ENCODE data around the gene BASP1. TPM values are rescaled to one million over a fixed set of nuclear protein-coding genes. Genes with fewer than 3 reads are reported as not detected.

The BASP1 gene
- total RNA-seq, 2 experiments from 2014 or later, result 0.66 to 0.85 TPM

DNA sequence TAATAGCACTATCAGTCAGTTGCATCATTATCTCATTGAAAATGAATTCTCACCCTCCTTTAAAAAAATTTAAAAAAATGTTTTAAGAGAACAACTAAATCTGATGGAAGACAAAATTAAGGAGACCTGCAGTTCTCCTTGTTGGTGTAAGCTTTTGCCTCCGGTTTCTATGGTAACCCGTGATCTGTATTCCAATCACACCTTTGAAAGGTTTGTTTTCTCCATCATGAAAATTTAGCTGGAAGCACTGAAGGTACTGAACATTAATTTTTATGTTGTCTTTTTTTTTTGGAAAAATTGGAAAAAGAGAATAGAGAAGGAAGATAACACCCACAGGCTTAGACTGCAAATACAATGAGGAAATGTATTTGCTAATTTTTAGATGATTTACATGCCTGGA, 2.5 kb upstream of the BASP1 start:
- Mint-ChIP-seq H3K27ac (no peak overlapping the region), H3K27me3 (peaks cover 52% of the 10 kb centered on the region), H3K9me3 (peaks cover 2% of the 10 kb centered on the region), H3K4me1 (peaks cover 8% of the 10 kb centered on the region), H3K36me3 (peaks cover 3% of the 10 kb centered on the region), H3K4me3 (no peak overlapping the region)
- no peak for DNase-seq

DNA sequence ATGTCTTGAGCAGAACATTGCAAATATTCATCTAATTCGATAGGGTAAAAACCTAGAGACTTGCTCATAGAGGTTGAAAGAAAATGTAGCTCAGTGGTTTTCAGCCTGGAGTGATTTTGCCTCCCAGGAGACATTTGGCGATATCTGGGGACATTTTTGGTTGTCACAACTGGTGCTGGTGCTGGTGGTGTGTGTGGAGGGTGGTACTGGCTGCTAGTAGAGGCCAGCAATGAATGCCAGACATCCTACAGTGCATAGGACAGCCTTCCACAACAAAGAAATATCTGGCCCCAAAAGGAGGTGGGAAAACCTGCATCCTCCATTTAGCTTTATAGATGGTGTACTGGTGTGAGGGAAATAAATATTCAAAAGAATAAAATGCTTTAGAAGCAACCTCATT, 2.1 kb upstream of the BASP1 start:
- H3K36me3 Mint-ChIP-seq, result peaks cover 3% of the 10 kb centered on the region
- peaks cover 8% of the 10 kb centered on the region for H3K4me1 Mint-ChIP-seq
- DNase-seq, result no peak
- no peak overlapping the region for H3K4me3 Mint-ChIP-seq
- no peak overlapping the region for H3K27ac Mint-ChIP-seq
- peaks cover 56% of the 10 kb centered on the region for H3K27me3 Mint-ChIP-seq
- peaks cover 2% of the 10 kb centered on the region for H3K9me3 Mint-ChIP-seq

DNA sequence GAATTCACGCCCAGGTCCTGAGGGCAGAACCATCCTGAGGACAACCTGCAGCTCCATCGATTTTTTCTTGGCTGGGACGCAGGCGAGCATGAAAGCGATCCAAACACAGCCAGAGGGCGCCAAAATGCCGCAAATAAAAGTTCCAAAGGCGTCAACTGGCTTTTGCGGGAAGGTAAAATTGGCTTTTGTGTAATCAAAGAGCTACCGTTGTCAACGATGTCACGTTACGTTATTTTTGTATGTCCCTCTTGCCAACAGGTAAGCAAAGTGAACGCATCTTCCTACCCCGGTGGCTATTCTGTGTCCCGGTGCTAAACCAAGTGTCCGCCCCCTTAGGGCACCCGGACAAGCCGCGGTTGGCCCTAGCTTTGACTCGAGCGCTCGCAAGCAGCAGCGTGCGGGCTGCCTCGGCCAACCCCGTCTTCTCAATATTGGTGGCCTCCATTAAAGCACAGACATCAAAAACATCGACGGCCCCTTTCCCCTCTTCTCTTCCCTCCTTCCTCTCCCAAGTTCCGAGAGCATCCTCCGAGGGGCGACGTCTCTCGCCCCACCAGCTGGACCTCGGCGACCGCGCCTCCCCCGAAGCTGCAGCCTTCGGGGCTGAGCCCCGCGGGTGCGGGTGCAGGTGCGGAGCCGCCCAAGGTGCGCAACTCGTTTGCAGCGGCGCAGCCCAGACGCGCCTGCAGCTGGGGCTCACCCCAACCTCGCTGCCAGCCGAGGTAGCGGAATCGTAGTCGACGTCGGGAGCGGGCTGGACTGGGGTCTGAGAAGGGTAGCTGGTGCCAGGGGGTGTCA, 1.1 kb upstream of the BASP1 start:
- Mint-ChIP-seq H3K27me3 (peaks cover 60% of the 10 kb centered on the region), H3K4me3 (peak overlapping the region; percentile 65), H3K36me3 (peaks cover 3% of the 10 kb centered on the region), H3K4me1 (peaks cover 8% of the 10 kb centered on the region), H3K27ac (peak overlapping the region; percentile 58), H3K9me3 (peaks cover 2% of the 10 kb centered on the region)
- peak; percentile 51 for DNase-seq

DNA sequence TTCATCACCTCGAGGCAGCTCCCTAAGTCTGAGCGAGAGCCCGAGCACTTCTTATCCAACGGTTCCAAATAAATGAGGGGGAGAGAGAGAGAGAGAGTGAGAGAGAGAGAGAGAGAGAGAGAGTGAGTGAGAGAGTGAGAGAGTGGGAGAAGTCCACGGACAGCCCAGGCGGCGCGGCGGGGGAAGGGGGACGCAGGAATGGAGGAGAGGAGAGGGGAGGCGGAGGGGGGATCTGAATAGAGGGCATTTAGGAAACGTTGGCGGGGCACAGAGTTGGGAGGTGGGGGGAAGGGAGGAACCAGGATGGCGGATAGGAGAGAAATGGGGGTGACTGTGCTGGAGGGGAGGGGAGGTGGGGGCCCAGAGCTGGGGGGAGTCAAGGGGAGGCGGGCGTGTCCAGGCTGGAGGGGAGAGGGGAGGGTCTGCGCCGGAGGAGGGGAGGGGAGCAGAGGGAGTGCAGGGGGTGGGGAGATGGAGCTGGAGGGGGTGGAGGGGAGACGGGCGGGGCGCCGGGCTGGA, 398 bp upstream of the BASP1 start:
- peak overlapping the region; percentile 58 for H3K27ac Mint-ChIP-seq
- DNase-seq, result no peak
- H3K36me3 Mint-ChIP-seq, result peaks cover 3% of the 10 kb centered on the region
- peaks cover 8% of the 10 kb centered on the region for H3K4me1 Mint-ChIP-seq
- peaks cover 2% of the 10 kb centered on the region for H3K9me3 Mint-ChIP-seq
- H3K27me3 Mint-ChIP-seq, result peaks cover 56% of the 10 kb centered on the region
- H3K4me3 Mint-ChIP-seq, result peak overlapping the region; percentile 50

DNA sequence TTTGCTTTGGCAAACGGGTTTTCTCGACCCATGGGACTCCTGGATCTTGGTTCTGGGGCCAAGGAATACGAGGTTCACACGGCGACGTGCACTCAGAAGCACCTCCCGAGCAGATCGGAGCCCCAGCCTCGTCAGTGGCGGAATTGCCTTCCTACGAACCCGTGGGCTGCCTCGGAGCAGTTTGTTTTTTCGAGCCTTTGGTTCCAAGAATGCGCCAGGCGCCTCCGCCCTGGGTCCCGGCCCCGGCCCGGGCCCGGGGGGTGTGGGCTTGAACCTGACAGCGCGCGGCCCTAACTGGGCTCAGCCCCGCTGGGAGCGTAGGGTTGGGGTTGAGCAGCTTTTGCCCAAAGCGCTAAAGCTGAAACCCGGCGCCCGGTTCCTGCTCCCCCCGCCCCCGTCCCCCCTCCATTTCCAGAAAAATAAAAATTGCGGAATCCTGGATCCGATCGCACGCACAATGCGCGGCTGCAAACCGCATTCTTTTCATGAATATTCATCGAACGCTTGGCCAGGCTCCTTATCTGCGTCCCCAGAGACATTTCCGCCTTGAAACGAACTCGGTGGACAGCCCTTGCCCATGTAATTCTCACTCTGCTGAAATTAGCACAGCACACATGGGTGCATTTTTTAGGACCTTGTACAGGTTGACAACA, 1.0 kb downstream of the BASP1 start:
- Mint-ChIP-seq H3K4me3 (peak overlapping the region; percentile 57), H3K27me3 (peaks cover 66% of the 10 kb centered on the region), H3K4me1 (peaks cover 8% of the 10 kb centered on the region), H3K36me3 (peaks cover 3% of the 10 kb centered on the region), H3K9me3 (peaks cover 2% of the 10 kb centered on the region), H3K27ac (no peak overlapping the region)
- no peak for DNase-seq

DNA sequence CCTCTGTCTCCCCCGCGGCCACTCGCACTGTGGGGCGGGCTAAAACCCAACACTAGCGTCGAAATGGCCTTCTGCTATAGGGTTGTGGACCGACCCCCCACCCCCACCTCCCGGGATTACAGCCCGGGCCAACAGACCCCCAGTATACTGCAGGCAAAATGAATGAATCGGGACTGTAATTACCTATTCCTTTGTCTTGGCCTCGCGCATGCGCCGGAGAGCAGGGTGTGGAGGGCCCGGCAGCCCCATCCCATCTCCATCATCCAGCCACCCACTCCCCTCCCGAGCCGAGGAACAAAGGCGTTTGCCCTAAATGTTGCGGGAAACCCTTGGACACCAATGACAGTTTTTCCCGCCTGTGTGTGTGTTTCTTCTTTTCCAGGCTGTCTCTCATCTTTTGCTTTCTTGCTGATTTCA, 1.6 kb downstream of the BASP1 start:
- H3K4me1 Mint-ChIP-seq, result peaks cover 8% of the 10 kb centered on the region
- no peak overlapping the region for H3K27ac Mint-ChIP-seq
- peaks cover 2% of the 10 kb centered on the region for H3K9me3 Mint-ChIP-seq
- peaks cover 3% of the 10 kb centered on the region for H3K36me3 Mint-ChIP-seq
- peak overlapping the region; percentile 57 for H3K4me3 Mint-ChIP-seq
- no peak for DNase-seq
- H3K27me3 Mint-ChIP-seq, result peaks cover 69% of the 10 kb centered on the region

DNA sequence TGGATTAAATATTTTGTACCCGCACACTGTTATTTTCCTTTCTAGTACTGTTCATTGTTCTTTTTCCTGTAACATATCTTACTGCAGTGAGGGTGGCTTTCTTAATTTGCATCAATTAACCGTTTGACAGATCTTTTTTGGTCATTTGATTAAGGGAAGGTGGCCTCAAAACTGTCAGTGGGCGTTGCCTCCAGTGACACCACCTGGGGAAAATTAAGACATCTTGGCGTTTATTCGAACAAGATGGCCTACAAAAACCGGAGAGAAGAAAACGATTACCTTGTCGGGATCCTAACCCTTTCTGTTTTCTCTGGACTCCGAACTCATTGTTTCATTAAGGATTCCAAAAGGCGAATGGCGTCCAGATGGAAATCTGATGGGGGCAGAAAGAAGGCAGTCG, 2.0 kb downstream of the BASP1 start:
- Mint-ChIP-seq H3K27me3 (peaks cover 71% of the 10 kb centered on the region), H3K36me3 (peaks cover 3% of the 10 kb centered on the region), H3K9me3 (peaks cover 2% of the 10 kb centered on the region), H3K27ac (no peak overlapping the region), H3K4me1 (peaks cover 8% of the 10 kb centered on the region), H3K4me3 (no peak overlapping the region)
- DNase-seq, result no peak

DNA sequence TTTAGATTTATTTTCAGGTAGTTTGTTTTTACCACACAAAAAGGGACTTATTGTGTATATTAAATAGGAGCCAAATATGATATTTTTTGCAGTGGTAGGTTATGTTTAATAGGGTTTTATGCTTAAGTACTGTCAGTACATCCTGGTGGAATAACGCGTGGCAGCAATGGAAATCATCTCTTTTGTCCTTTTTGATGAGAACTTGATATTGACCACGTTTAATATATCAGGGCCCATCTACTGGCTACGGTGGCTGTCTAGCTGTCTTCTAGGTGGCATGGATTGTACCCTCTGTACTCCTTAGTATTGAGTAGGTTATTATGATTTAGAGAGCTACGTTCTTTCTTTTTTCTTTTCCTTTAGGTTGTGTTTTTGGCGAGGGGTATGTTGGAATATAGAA, 2.6 kb downstream of the BASP1 start:
- peaks cover 8% of the 10 kb centered on the region for H3K4me1 Mint-ChIP-seq
- DNase-seq, result no peak

DNA sequence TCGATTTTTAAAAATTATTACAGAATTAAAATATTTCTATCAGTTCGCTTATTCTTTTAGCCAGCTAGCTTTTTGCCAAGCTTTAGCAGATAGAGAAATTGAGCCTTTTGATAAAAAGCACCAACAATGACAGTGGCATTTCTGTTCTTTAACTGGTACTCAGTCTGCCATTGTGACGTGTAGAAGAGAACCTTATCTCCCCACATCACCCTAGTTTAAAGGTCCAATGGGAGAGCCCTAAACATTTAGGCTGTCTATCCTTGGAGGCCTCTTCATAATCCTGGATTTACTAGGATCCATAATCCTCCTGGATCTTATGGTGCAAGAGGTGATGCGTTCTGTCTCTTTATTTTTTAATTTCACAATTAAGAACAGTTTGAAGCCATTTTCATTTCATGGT, 3.0 kb downstream of the BASP1 start:
- H3K4me1 Mint-ChIP-seq, result peaks cover 8% of the 10 kb centered on the region
- no peak overlapping the region for H3K4me3 Mint-ChIP-seq
- no peak for DNase-seq
- H3K36me3 Mint-ChIP-seq, result peaks cover 3% of the 10 kb centered on the region
- peaks cover 2% of the 10 kb centered on the region for H3K9me3 Mint-ChIP-seq
- H3K27ac Mint-ChIP-seq, result no peak overlapping the region
- H3K27me3 Mint-ChIP-seq, result peaks cover 64% of the 10 kb centered on the region

More for the DNA sequence above, 2.6 kb downstream of the BASP1 start:
- no peak overlapping the region for H3K4me3 Mint-ChIP-seq
- peaks cover 2% of the 10 kb centered on the region for H3K9me3 Mint-ChIP-seq
- H3K27me3 Mint-ChIP-seq, result peaks cover 69% of the 10 kb centered on the region
- H3K36me3 Mint-ChIP-seq, result peaks cover 3% of the 10 kb centered on the region
- no peak overlapping the region for H3K27ac Mint-ChIP-seq

DNA sequence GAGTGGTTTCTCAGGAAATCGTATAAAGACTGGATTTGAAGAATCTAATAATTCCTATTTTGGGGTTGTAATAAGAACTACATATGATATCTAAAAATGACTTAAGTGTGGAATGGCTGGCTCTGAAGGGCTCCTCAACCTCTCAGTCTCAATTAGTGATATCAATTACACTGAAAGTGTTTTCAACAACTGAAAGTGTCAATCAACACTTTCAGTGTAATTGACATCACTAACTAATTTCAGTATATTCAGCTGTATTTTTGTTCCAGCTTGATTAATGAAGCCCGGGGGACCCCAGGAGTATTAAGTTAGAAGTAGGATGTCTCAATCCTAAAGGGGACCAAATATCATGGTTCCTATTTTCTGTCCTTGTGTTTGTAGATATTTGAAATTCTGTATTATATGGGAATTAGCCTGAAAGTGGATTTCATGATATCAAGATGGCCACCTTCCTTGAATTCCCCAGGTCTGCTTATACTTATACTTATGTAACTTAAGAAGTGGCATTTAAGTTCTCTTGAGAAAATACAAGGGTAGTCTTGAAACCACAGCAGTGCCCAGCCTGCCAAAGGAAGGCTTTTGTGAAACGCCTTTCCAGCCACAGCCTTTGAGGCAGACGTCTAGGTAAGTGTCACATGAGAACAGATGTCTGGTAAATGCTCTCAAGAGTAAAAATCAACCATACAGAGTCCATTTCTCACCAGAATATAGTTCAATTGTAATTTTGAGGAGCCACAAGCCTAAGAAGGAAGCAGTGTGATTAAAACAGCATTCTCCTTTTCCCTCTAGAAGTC, 4.6 kb downstream of the BASP1 start:
- H3K9me3 Mint-ChIP-seq, result peaks cover 2% of the 10 kb centered on the region
- peaks cover 2% of the 10 kb centered on the region for H3K4me1 Mint-ChIP-seq
- no peak overlapping the region for H3K4me3 Mint-ChIP-seq
- H3K36me3 Mint-ChIP-seq, result no peaks in the 10 kb centered on the region
- H3K27ac Mint-ChIP-seq, result no peak overlapping the region
- no peak for DNase-seq
- peaks cover 50% of the 10 kb centered on the region for H3K27me3 Mint-ChIP-seq

DNA sequence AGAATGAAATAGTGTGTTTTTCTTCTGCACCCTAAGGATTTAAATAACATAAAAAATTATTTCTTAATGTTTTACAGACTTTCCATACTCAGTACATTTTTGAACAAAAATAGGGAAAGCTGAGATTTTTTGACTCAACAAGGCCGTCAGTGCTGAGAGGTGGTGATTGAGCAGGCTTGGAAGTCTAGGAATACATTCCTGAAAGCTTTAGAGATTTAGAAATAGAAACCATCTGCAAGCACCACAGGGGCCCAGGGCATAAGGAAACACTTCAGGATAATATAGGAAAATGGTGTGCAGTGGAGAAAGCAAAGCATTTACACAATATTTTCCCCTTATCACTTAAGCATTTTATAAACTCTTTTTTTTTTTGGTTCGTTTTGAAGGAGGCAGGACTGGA, 5.2 kb downstream of the BASP1 start:
- H3K27me3 Mint-ChIP-seq, result peaks cover 50% of the 10 kb centered on the region
- H3K9me3 Mint-ChIP-seq, result peaks cover 2% of the 10 kb centered on the region
- no peaks in the 10 kb centered on the region for H3K36me3 Mint-ChIP-seq
- H3K27ac Mint-ChIP-seq, result no peak overlapping the region
- DNase-seq, result no peak
- no peak overlapping the region for H3K4me3 Mint-ChIP-seq
- peaks cover 2% of the 10 kb centered on the region for H3K4me1 Mint-ChIP-seq

DNA sequence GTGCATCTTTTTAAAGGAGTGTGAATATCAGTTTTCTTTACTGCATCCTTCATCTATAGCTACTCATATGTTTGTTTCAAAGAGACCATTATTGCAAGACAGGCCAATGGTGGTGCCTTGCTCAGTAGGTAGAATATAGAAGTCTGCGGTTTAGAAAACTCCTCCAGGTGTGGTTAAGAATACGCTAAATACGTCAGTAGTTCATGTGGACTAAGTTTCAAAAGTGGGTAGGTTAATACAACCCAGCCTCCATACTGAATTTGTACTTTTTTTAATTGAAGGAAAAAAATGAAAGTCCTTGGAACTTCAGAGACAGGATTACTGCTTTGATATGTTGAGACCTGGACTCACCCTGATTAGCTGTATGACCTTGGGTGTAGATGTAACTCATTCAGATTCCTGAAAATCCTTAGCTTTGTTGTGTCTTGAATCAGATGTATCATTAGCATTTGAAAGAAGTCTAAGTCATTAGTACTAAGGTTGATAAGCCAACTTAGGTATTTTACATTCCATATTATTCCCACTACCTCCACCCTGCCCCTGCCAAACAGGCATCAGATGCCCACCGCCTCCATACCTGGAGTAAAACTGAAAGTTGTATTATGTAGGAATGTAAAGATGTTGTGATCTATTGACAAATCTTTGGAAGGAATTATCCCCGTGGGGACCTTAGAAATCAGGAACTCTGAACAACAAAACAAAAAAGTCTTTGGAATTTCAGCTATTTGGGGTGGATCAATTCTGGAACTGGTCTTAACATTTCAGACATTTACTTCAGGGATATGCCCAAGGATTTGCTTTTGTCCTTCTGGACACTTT, 6.1 kb downstream of the BASP1 start:
- H3K9me3 Mint-ChIP-seq, result peaks cover 2% of the 10 kb centered on the region
- DNase-seq, result no peak
- H3K27me3 Mint-ChIP-seq, result peaks cover 46% of the 10 kb centered on the region
- peaks cover 4% of the 10 kb centered on the region for H3K4me1 Mint-ChIP-seq
- H3K36me3 Mint-ChIP-seq, result no peaks in the 10 kb centered on the region
- no peak overlapping the region for H3K4me3 Mint-ChIP-seq
- H3K27ac Mint-ChIP-seq, result no peak overlapping the region

DNA sequence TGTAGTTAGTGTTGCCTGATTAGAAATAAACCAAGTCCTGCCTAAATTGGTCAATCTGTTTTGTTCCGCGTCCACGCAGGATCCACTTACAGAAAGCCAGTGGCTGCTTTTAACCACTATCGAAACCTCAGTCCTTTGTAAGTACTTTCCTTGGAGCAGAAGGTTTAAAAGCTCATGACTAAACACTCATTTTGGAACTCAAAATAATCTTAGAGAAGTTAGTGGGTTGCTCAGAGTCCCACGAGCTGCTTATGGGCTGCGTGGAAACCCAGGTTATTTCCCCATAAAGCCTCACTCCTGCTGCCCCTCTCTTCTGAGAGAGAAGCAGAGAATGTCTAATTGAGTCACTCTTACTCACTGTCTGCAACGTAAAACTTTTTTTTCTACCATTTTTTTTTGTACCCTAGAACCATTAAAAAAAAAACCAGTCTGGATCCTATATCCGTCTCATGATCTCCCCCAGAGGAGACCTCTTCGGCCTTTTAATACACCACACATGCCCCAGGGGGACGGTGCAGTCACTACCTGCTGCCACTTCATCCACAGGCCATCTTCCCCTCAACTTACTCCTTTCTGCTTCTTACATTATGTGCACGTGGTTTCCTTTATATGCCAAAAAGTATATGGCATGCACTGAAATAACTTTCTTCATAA, 7.6 kb downstream of the BASP1 start:
- H3K4me3 Mint-ChIP-seq, result no peak overlapping the region
- DNase-seq, result no peak
- H3K4me1 Mint-ChIP-seq, result peaks cover 7% of the 10 kb centered on the region
- H3K36me3 Mint-ChIP-seq, result no peaks in the 10 kb centered on the region
- peaks cover 34% of the 10 kb centered on the region for H3K27me3 Mint-ChIP-seq
- no peak overlapping the region for H3K27ac Mint-ChIP-seq
- no peaks in the 10 kb centered on the region for H3K9me3 Mint-ChIP-seq

DNA sequence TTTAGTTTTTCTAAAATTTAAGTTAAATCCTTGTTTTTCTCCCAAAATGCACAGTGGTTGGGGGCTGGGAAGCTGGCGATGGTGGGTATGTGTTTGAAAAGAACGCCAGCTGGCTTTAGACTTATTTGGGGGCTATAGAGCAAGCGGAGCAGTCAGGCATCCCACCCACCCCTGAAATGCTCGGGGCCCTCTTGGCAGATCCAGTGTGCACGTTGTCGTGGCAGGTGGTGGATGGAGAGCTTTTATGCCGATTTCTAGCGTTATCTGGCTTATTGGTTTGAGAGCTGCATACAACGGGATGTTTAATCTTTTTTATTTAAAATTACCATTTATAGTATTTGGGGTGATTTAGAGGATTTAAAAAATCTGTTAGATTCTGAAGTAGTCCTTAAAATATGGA, 8.1 kb downstream of the BASP1 start:
- H3K4me1 Mint-ChIP-seq, result peaks cover 7% of the 10 kb centered on the region
- no peaks in the 10 kb centered on the region for H3K9me3 Mint-ChIP-seq
- no peak overlapping the region for H3K27ac Mint-ChIP-seq
- H3K4me3 Mint-ChIP-seq, result no peak overlapping the region
- peaks cover 32% of the 10 kb centered on the region for H3K27me3 Mint-ChIP-seq
- no peak for DNase-seq
- no peaks in the 10 kb centered on the region for H3K36me3 Mint-ChIP-seq
